ENCODE measurements around the gene GAK.
A peak's percentile ranks its signal among the peaks of the same experiment; 100 is the strongest.

- TF ChIP-seq, protein P1, sequence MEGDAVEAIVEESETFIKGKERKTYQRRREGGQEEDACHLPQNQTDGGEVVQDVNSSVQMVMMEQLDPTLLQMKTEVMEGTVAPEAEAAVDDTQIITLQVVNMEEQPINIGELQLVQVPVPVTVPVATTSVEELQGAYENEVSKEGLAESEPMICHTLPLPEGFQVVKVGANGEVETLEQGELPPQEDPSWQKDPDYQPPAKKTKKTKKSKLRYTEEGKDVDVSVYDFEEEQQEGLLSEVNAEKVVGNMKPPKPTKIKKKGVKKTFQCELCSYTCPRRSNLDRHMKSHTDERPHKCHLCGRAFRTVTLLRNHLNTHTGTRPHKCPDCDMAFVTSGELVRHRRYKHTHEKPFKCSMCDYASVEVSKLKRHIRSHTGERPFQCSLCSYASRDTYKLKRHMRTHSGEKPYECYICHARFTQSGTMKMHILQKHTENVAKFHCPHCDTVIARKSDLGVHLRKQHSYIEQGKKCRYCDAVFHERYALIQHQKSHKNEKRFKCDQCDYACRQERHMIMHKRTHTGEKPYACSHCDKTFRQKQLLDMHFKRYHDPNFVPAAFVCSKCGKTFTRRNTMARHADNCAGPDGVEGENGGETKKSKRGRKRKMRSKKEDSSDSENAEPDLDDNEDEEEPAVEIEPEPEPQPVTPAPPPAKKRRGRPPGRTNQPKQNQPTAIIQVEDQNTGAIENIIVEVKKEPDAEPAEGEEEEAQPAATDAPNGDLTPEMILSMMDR (IDR thresholded peaks at IDR 0.05), result peak; percentile 26
- TF ChIP-seq EZH2 (IDR thresholded peaks at IDR 0.05) (no peak), EZH2phosphoT487 (IDR thresholded peaks at IDR 0.05) (no peak)
Observed at GRCh38 chr4:932713-933070, 576 bp upstream of the GAK start.
